Measurements from ENCODE around the gene ROBO1.
"Not testable (repeated sequence)": the region's sequence is repeated elsewhere in the genome, so short reads cannot be mapped to it uniquely, and the experiment has no call there.

ROBO1 gene

GRCh38 chr3:79217096-79217495 is 550.7 kb downstream of the ROBO1 start:
- no peak for DNase-seq

GRCh38 chr3:79215286-79215685 is 552.5 kb downstream of the ROBO1 start:
- no peak for DNase-seq

DNA sequence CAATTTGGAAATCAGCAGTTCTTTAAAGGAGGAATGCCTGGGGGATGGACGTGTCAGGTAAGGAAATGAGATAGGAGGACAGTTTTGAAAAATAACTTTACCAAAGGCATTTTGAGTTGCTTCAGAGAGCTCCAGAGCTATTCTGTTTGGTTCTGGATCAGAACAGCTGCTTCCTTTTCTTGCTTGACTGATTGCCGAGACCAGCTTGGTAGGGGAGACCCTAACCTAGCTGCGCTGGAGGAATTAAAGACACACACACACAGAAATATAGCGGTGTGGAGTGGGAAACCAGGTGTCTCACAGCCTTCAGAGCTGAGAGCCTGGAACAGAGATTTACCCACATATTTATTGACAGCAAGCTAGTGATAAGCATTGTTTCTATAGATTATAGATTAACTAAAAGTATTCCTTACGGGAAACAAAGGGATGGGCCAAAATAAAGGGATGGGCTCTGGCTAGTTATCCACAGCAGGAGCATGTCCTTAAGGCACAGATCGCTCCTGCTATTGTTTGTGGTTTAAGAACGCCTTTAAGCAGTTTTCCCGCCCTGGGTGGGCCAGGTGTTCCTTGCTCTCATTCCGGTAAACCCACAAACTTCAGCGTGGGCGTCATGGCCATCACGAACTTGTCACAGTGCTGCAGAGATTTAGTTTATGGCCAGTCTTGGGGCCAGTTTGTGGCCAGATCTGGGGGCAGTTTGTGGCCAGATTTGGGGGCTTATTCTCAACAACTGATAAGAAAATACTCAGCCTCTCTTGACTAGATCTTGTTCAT is 556.0 kb downstream of the ROBO1 start:
- DNase-seq, result no peak

GRCh38 chr3:79204351-79204750 is 563.4 kb downstream of the ROBO1 start:
- no peak for DNase-seq

DNA sequence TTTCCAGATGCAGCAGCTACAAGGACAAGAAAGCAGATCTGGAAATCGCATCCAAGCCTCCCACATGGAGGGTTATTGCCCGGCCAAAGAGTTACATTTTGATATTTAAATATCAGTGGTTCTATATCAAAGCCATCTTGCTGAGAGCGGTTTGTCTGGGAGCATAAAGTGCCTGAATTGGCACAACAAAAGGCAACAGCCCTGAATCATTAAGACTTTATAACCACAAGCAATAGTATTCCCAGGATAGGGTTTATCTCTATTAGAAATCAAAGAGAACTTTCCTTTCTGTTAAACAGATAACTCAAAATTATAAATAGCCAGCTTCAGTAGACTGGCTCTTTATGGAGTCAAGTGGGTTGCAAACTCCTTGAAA is 564.7 kb downstream of the ROBO1 start:
- no peak for DNase-seq

- no peak for DNase-seq
These were observed 565.2 kb downstream of the ROBO1 start for GRCh38 chr3:79202471-79203143.

DNA sequence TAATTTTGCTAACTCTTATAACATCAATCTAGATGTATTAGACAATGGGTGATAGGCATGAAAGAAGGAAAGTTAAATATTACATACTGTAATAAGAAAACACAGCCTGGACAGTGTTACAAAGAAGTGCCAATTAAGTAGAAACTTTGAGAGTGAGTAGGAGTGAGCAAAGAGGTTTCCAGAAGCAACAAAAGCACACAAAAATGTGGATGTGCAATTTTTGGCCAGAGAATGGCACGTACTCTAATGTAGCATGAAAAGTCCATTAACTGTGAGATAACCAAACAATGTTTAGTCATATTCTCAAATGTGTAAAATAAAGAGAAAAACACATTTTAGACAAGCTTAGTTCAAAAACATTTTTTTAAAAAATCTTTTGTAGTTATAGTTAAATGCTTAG is 567.3 kb downstream of the ROBO1 start:
- no peak for DNase-seq

GRCh38 chr3:79199966-79200365 is 567.8 kb downstream of the ROBO1 start:
- DNase-seq, result no peak

DNA sequence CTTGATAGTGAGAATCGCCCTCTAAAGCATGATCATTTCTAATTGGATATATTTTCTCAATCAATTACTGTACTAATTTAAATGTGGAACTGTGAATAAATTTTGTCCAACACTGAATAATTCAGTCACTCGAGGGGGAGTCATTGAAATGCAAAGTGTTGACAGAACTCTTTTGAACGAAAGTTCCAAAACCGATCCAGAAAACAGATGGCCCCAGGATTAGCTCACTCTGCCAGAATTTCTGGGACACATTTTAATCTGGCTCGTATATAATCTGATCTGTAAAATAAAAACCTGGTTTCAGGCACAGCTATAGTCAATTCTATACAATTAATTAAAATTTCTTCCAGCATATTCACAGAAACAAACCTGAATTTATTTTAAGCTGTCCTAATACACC is 580.4 kb downstream of the ROBO1 start:
- no peak for DNase-seq

- no peak for DNase-seq
These were observed 583.5 kb downstream of the ROBO1 start for GRCh38 chr3:79184251-79184650.

DNA sequence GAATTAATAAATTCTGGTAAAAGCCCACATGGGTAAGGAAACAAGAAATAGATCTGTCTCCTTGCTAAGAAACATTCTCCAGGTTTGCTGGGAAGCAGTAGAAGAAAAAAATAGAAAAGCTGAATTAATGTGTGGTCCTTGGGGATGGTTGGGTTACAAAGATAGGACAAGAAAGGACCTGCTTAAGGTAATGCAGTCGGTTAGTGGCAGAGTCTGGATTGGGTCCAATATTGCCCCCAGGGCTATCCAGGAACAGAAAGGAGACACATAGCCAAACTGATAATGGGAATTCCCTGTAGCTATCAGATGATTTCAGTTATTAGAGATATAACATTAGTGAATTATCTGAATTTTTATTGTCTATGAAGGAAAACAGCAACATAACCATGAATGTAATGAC is 584.3 kb downstream of the ROBO1 start:
- DNase-seq, result peak; percentile 37

GRCh38 chr3:79178471-79179180 is 589.2 kb downstream of the ROBO1 start:
- DNase-seq, result no peak

DNA sequence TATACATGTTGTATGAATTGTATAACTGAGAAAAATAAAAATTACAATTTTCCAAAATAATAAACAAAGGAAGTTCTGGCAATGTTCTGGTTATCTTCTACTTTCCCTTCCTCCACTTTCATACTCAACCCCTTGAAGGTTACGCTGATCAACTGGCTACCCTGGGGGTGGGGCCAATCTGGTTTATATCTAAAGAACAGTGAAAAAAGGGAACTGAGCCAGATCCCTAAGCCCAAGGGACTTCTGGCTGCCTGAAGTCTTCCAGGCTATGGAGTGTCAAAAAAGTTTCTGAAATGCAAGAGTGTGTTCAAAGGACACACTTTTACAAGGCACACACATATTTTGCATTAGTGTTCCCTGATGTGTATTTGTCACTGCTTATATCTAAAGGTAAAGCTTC is 591.9 kb downstream of the ROBO1 start:
- DNase-seq, result no peak

DNA sequence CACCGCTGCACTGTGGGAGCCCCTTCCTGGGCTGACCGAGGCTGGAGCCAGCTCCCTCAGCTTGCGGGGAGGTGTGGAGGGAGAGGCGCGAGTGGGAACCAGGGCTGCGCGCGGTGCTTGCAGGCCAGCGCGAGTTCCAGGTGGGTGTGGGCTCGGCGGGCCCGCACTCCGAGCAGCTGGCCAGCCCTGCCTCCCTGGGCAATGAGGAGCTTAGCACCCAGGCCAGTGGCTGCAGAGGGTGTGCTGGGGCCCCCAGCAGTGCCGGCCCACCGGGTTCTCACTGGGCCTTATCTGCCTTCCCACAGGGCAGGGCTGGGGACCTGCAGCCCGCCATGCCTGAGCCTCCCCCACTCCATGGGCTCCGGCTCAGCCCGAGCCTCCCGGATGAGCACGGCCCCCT is 594.5 kb downstream of the ROBO1 start:
- DNase-seq, result not testable (repeated sequence)

- no peak for DNase-seq
These were observed 595.6 kb downstream of the ROBO1 start for GRCh38 chr3:79172241-79172640.

DNA sequence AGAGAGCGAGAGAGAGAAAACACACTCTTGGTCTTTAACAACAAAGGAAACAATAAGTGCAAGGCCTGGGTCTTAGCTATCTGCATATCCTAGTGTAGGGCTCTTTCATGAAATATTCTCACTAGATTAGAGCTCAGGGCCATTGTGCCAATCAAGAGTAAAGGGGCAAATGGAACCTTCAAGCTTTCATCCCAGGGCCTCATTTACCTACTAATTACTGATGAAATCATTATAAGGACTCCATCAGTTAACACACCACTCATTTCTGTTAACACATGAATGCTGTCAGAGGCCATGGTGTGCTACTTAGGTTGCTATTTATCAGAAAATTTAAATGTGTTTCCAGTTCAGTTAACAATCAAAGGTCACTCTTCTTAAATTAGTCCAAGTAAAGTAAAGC is 597.8 kb downstream of the ROBO1 start:
- no peak for DNase-seq

DNA sequence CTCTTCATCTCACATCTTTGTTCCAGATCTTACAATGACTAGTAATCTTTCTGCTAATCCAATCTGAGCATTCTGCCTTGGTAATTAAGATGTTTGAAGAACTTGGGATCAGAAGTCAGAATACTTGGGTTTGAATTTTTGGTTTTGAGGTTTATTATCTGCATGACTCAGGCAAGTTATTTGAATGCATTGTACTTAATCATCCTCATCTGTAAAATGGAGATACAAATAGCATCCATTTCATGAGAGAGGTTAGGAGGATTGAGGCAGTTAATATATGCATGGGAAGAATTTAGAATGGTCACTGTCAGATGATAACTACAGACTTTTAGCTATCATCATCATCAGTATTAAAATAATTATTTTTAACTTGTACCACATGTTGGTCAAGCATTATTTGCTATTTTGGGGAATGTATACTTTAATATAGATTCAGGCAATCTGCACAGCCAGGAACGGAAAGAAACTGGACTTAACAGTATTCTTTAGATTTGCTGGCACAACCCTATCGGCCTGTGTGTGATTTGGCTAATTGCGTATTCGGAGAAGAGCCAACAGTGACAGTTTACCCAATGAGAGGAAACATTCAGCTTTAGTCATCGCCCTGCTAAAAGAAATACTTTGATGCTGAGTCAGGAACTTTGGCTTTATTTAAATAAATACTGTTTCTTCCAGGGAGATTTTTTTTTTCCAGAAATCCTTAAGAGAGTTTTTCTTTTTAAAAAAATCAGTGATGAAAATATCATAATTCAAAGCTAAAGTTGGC is 600.0 kb downstream of the ROBO1 start:
- no peak for DNase-seq

GRCh38 chr3:79162653-79163052 is 605.1 kb downstream of the ROBO1 start:
- DNase-seq, result no peak

GRCh38 chr3:79161941-79162340 is 605.9 kb downstream of the ROBO1 start:
- DNase-seq, result no peak

DNA sequence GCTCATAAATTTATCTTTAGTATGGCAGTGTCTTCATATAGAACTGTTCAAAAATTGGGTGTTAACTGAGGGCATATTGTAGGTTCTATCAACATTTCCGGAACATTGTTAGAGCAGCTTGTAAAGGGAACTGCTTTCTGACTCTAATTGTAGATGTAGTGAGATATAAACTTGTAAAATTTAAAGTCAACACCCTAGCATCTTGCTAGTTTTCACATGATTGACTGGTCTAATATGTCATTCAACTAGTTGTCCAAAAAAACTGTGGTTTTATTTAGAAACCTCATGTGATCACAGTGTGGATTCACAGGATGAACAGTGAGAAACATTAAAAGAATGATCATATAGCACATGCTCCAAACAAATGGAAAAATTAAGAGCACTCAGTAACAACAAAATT is 607.4 kb downstream of the ROBO1 start:
- DNase-seq, result no peak

DNA sequence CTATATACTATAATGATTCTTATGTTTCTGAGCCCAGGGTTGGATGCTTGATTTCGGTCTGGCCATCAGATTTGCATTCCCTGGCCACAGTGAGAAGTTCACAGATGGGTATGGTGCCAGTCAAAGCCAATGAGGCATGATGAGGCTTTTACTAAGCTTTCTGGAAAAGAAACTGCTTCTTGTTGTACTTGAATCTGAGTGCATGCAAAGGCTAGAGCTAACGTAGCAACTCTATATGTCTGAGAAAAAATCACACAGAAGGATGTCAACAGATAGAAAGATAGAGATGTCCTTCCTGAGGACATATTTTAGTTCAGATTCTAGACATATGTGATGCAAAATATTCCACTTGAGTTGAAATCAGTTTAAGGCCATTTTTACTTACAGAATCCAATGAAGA is 608.1 kb downstream of the ROBO1 start:
- DNase-seq, result no peak

- no peak for DNase-seq
These were observed 610.6 kb downstream of the ROBO1 start for GRCh38 chr3:79157191-79157590.

GRCh38 chr3:79154865-79155264 is 612.9 kb downstream of the ROBO1 start:
- DNase-seq, result no peak

Measured in NCI-H2171 (cell line).